Measurements from ENCODE around the gene KRTAP10-9. TPM values are rescaled to one million over a fixed set of nuclear protein-coding genes. Genes with fewer than 3 reads are reported as not detected.

KRTAP10-9 gene
- total RNA-seq (not detected), polyA plus RNA-seq (ENCODE audit: insufficient read depth, low read depth, low replicate concordance) (not detected)
- long read RNA-seq, donor 1: 0 reads
- long read RNA-seq, donor 2: 0 reads
- long read RNA-seq, donor 3: 0 reads
- long read RNA-seq, donor 4: 0 reads
- long read RNA-seq, donor 5: 0 reads
- long read RNA-seq, donor 6: 0 reads
- long read RNA-seq, donor 7: 0 reads
- long read RNA-seq, donor 8: 0 reads
- long read RNA-seq, donor 9: 0 reads
- long read RNA-seq, donor 10: 0 reads

- intact Hi-C loops (cut with DNase I): no loop called here
- DNase-seq (no peak), FAIRE-seq (no peak)
- Histone ChIP-seq H3K4me1 (ENCODE audit: control insufficient read depth in 2 of 3, insufficient read depth in 2 of 3, low read depth in 1 of 3, low read length in 3 of 3) (no peaks in the 10 kb centered on the region), H3K27ac (ENCODE audit: low read depth in 2 of 2, low read length in 2 of 2) (no peak within 1 kb of the TSS), H3K9ac (ENCODE audit: low read length in 3 of 3) (no peak within 1 kb of the TSS), H3K36me3 (ENCODE audit: control insufficient read depth in 2 of 3, insufficient read depth in 3 of 3, low read length in 3 of 3) (no peaks in the 10 kb centered on the region), H3K27me3 (ENCODE audit: control insufficient read depth, insufficient read depth, low read length) (no peaks in the 10 kb centered on the region), H3K9me3 (ENCODE audit: control insufficient read depth in 2 of 3, insufficient read depth in 1 of 3, low read length in 3 of 3) (peaks cover 0 to 21% (median 0%) of the 10 kb centered on the region in 3 donors), H3K4me3 (ENCODE audit: low read length in 3 of 3) (no peak within 1 kb of the TSS)
- TF ChIP-seq CTCF (IDR thresholded peaks at IDR 0.05; ENCODE audit: borderline replicate concordance, extremely low read depth, insufficient read depth): no peak
Observed at GRCh38 chr21:44626673-44627143, at the start of gene KRTAP10-9. Gene KRTAP10-9, plus strand, starts transcription at chr21:44627093. Its CDS starts 79 bp downstream, at chr21:44627172.

GRCh38 chr21:44578371-44579055 lies 48.4 kb upstream of the KRTAP10-9 start:
- intact Hi-C loops (cut with DNase I): no loop called here
- Histone ChIP-seq H3K27me3 (ENCODE audit: control insufficient read depth, insufficient read depth, low read length) (no peaks in the 10 kb centered on the region), H3K9ac (ENCODE audit: low read length in 3 of 3) (no peak overlapping the region), H3K36me3 (ENCODE audit: control insufficient read depth in 2 of 3, insufficient read depth in 3 of 3, low read length in 3 of 3) (no peaks in the 10 kb centered on the region), H3K9me3 (ENCODE audit: control insufficient read depth in 2 of 3, insufficient read depth in 1 of 3, low read length in 3 of 3) (peaks cover 0 to 10% (median 4%) of the 10 kb centered on the region in 3 donors), H3K4me1 (ENCODE audit: control insufficient read depth in 2 of 3, insufficient read depth in 2 of 3, low read depth in 1 of 3, low read length in 3 of 3) (no peaks in the 10 kb centered on the region), H3K4me3 (ENCODE audit: low read length in 3 of 3) (no peak overlapping the region), H3K27ac (ENCODE audit: low read depth in 2 of 2, low read length in 2 of 2) (no peak overlapping the region)
- TF ChIP-seq CTCF (IDR thresholded peaks at IDR 0.05; ENCODE audit: borderline replicate concordance, extremely low read depth, insufficient read depth): no peak
- no peak for FAIRE-seq
- DNase-seq: no peak

- TF ChIP-seq CTCF (IDR thresholded peaks at IDR 0.05; ENCODE audit: borderline replicate concordance, extremely low read depth, insufficient read depth): no peak
- no peak overlapping the region for H3K4me3 ChIP-seq (ENCODE audit: low read length in 3 of 3)
- no peak overlapping the region for H3K9ac ChIP-seq (ENCODE audit: low read length in 3 of 3)
- no peak overlapping the region for H3K27ac ChIP-seq (ENCODE audit: low read depth in 2 of 2, low read length in 2 of 2)
- H3K36me3 ChIP-seq (ENCODE audit: control insufficient read depth in 2 of 3, insufficient read depth in 3 of 3, low read length in 3 of 3): no peaks in the 10 kb centered on the region
- no peak for FAIRE-seq
- intact Hi-C loops (cut with DNase I): no loop called here
- DNase-seq: no peak
- H3K9me3 ChIP-seq (ENCODE audit: control insufficient read depth in 2 of 3, insufficient read depth in 1 of 3, low read length in 3 of 3): peaks cover 0 to 10% (median 4%) of the 10 kb centered on the region in 3 donors
- no peaks in the 10 kb centered on the region for H3K27me3 ChIP-seq (ENCODE audit: control insufficient read depth, insufficient read depth, low read length)
- H3K4me1 ChIP-seq (ENCODE audit: control insufficient read depth in 2 of 3, insufficient read depth in 2 of 3, low read depth in 1 of 3, low read length in 3 of 3): no peaks in the 10 kb centered on the region
Observed at GRCh38 chr21:44579056-44579832, 47.6 kb upstream of the KRTAP10-9 start.
